ENCODE data around the gene FLNB. TPM values are rescaled to one million over a fixed set of nuclear protein-coding genes. Genes with fewer than 3 reads are reported as not detected.

FLNB gene
- total RNA-seq, 1 experiment from 2014 or later = 83.4 TPM

DNA sequence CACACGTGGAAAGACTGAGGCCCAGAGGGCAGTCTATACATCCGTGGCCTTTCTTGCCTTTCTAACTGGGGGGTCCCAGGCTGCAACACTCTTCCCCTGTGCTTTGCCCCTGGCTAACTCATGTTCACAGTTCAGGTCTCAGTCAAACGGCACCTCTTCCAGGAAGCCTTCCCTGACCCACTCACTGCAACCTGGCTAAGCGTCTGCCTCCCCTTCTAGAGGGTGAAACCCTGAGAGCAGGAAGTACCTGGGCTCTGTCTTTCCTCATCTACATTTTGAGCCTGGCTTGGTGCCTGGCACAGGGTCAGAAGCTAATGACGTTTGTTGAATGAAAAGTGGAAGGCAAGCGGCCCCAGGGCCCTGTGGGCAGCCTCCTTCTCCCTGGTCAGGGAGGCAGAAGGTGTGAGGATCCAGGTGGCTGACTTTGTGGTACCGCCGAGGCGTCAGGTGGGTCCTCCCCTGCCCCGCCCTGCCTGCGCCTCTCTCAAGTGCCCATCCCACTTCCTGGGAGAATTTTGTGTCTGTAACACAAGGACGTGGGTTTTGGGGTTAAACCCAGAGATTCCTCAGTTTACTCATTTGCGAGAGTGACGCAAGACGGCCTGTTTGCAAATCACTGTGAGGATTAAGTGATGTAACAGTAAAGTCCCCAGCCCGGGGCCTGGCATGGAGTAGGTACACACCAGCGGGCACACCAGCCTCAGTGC lies 170.5 kb downstream of the FLNB start:
- H3K36me3 Mint-ChIP-seq (ENCODE audit: insufficient read depth in 1 of 3, low read depth in 3 of 3) = no peaks in the 10 kb centered on the region
- Histone ChIP-seq H4K20me1 (ENCODE audit: control insufficient read depth, insufficient read depth, insufficient read length) (peaks cover 3% of the 10 kb centered on the region), H2BK15ac (ENCODE audit: low read depth, low read length) (no peak overlapping the region), H3K56ac (ENCODE audit: insufficient read length, low read depth, low read length) (no peak overlapping the region), H3K23ac (ENCODE audit: insufficient read length, low read depth, low read length) (no peak overlapping the region), H2AFZ (ENCODE audit: low read length) (no peak overlapping the region), H3K4ac (ENCODE audit: low read depth, low read length) (no peak overlapping the region), H4K91ac (ENCODE audit: insufficient read length, low read depth, low read length) (no peak overlapping the region), H3K4me1 (ENCODE audit: insufficient read depth, low read length) (peaks cover 3% of the 10 kb centered on the region; the same call in 1 of the 2 replicates), H3K18ac (ENCODE audit: insufficient read length, low read depth, low read length) (no peak overlapping the region), H3T11ph (ENCODE audit: low read length) (no peak overlapping the region), H3K23me2 (ENCODE audit: insufficient read length, low read depth, low read length, poor library complexity, severe bottlenecking) (peaks cover 4% of the 10 kb centered on the region), H2BK5ac (ENCODE audit: insufficient read length, low read length) (no peak overlapping the region), H3K79me2 (ENCODE audit: insufficient read depth, low read length) (no peaks in the 10 kb centered on the region), H3K79me1 (ENCODE audit: insufficient read depth, low read depth, low read length, poor library complexity, severe bottlenecking) (no peaks in the 10 kb centered on the region), H2BK12ac (ENCODE audit: insufficient read length, low read depth, low read length) (no peak overlapping the region), H3K4me2 (ENCODE audit: insufficient read depth, insufficient read length, low read length) (peak overlapping the region; percentile 27), H3K14ac (ENCODE audit: insufficient read depth, low read length) (no peak overlapping the region), H3K9ac (ENCODE audit: extremely low read depth, insufficient read length, low read length) (no peak overlapping the region), H2AK5ac (ENCODE audit: insufficient read length, low read length) (no peak overlapping the region), H2BK120ac (ENCODE audit: low read depth, low read length, poor library complexity, severe bottlenecking) (no peak overlapping the region), H4K5ac (ENCODE audit: insufficient read length, low read depth, low read length) (no peak overlapping the region), H4K8ac (replicated peaks; ENCODE audit: insufficient read length, low read depth, low read length) (no peak overlapping the region), H3K9me3 (ENCODE audit: control insufficient read depth, low read depth, low read length) (no peaks in the 10 kb centered on the region), H3K27ac (ENCODE audit: insufficient read length, low read depth, low read length) (no peak overlapping the region), H2BK20ac (ENCODE audit: low read depth, low read length, poor library complexity, severe bottlenecking) (no peak overlapping the region), H3K27me3 (ENCODE audit: insufficient read depth, low read length) (no peaks in the 10 kb centered on the region)
- no CpG with 5 or more reads among the region's 17 CpGs for WGBS (ENCODE audit: extremely low coverage, insufficient read length, low lambda C conversion rate)
- TF ChIP-seq, protein P1, sequence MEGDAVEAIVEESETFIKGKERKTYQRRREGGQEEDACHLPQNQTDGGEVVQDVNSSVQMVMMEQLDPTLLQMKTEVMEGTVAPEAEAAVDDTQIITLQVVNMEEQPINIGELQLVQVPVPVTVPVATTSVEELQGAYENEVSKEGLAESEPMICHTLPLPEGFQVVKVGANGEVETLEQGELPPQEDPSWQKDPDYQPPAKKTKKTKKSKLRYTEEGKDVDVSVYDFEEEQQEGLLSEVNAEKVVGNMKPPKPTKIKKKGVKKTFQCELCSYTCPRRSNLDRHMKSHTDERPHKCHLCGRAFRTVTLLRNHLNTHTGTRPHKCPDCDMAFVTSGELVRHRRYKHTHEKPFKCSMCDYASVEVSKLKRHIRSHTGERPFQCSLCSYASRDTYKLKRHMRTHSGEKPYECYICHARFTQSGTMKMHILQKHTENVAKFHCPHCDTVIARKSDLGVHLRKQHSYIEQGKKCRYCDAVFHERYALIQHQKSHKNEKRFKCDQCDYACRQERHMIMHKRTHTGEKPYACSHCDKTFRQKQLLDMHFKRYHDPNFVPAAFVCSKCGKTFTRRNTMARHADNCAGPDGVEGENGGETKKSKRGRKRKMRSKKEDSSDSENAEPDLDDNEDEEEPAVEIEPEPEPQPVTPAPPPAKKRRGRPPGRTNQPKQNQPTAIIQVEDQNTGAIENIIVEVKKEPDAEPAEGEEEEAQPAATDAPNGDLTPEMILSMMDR (conservative IDR thresholded peaks at IDR 0.05) = no peak
- no peak for DNase-seq
- H3K9me3 Mint-ChIP-seq = no peaks in the 10 kb centered on the region
- H3K4me1 Mint-ChIP-seq = peaks cover 20 to 31% of the 10 kb centered on the region in 2 experiments
- H3K27ac Mint-ChIP-seq = no peak overlapping the region
- peaks cover 19% of the 10 kb centered on the region for H3K27me3 Mint-ChIP-seq (ENCODE audit: low read depth)
- peak overlapping the region; percentile 42 to 64; a peak in 3 of 5 replicates for H3K4me3 Mint-ChIP-seq

Measured in H9 (cell line).